MM.1S (cell line): ENCODE results near the gene PET100.

Source experiments
- DNase-seq: peaks from one replicate; pipeline ENCODE4 v3.0.0-alpha.2; 2015
- H2AFZ ChIP-seq: fragments of 300-600 bp; sonication (generic); 2 replicates; pipeline ENCODE4 v1.6.0; 2016; ENCODE audit warnings: antibody characterized with exemption, low read length
- H3F3A ChIP-seq: fragments of 300-600 bp; sonication (generic); 2 replicates; pipeline ENCODE4 v1.6.1; 2016; ENCODE audit warnings: mild to moderate bottlenecking, antibody characterized with exemption, low read length, moderate library complexity, mixed read lengths; ENCODE audit not compliant: insufficient read depth
- H3K27ac ChIP-seq: fragments of 300-600 bp; sonication (generic); 2 replicates; pipeline ENCODE4 v1.5.1; 2016; ENCODE audit warnings: mild to moderate bottlenecking, low read length
- H3K27me3 ChIP-seq: fragments of 300-600 bp; sonication (generic); replicated peaks from 2 replicates; pipeline ENCODE4 v1.6.0; 2016; ENCODE audit warnings: low read length; ENCODE audit not compliant: insufficient read depth
- H3K36me3 ChIP-seq: fragments of 300-600 bp; sonication (generic); replicated peaks from 2 replicates; pipeline ENCODE4 v1.6.1; 2016; ENCODE audit warnings: mild to moderate bottlenecking, low read length, mixed read lengths; ENCODE audit not compliant: insufficient read depth
- H3K4me1 ChIP-seq: fragments of 300-600 bp; sonication (generic); 2 replicates; pipeline ENCODE4 v1.6.1; 2016; ENCODE audit warnings: low read length, mixed read lengths
- H3K4me2 ChIP-seq: fragments of 300-600 bp; sonication (generic); 2 replicates; pipeline ENCODE4 v1.6.0; 2016; ENCODE audit warnings: low read depth, low read length
- H3K4me3 ChIP-seq: fragments of 300-600 bp; sonication (generic); 2 replicates; pipeline ENCODE4 v1.5.1; 2016; ENCODE audit warnings: low read length, mixed read lengths
- H3K79me2 ChIP-seq: fragments of 300-600 bp; sonication (generic); 2 replicates; pipeline ENCODE4 v1.6.1; 2016; ENCODE audit warnings: mixed run types, low read length, mixed read lengths
- H3K9ac ChIP-seq: fragments of 300-600 bp; sonication (generic); 2 replicates; pipeline ENCODE4 v1.6.1; 2016; ENCODE audit warnings: low read length, mixed read lengths
- H3K9me2 ChIP-seq: fragments of 300-600 bp; sonication (generic); replicated peaks from 2 replicates; pipeline ENCODE4 v1.6.1; 2016; ENCODE audit warnings: mild to moderate bottlenecking, low read length, mixed read lengths; ENCODE audit not compliant: insufficient read depth
- H3K9me3 ChIP-seq: fragments of 300-600 bp; sonication (generic); replicated peaks from 2 replicates; pipeline ENCODE4 v1.6.1; 2016; ENCODE audit warnings: mild to moderate bottlenecking, low read length, mixed read lengths; ENCODE audit not compliant: insufficient read depth
- H4K20me1 ChIP-seq: fragments of 300-600 bp; sonication (generic); 2 replicates; pipeline ENCODE4 v1.6.1; 2016; ENCODE audit warnings: mild to moderate bottlenecking, low read length, moderate library complexity, mixed read lengths; ENCODE audit not compliant: insufficient read depth
- EZH2 ChIP-seq: fragments of 300-600 bp; sonication (generic); optimal IDR thresholded peaks from 2 replicates; pipeline ENCODE3; 2017; ENCODE audit warnings: low read depth, mild to moderate bottlenecking, antibody characterized with exemption, low read length, mixed read lengths
- EZH2phosphoT487 ChIP-seq: fragments of 300-600 bp; sonication (generic); IDR thresholded peaks from 2 replicates; pipeline ENCODE4 v1.6.1; 2018; ENCODE audit warnings: antibody characterized with exemption, low read length
- TF ChIP-seq, protein P1 (sequence below): fragments of 300-600 bp; sonication (generic); IDR thresholded peaks from 2 replicates; pipeline ENCODE4 v1.5.1; 2016; ENCODE audit warnings: antibody characterized with exemption, low read length, mixed read lengths

Gene PET100

DNA sequence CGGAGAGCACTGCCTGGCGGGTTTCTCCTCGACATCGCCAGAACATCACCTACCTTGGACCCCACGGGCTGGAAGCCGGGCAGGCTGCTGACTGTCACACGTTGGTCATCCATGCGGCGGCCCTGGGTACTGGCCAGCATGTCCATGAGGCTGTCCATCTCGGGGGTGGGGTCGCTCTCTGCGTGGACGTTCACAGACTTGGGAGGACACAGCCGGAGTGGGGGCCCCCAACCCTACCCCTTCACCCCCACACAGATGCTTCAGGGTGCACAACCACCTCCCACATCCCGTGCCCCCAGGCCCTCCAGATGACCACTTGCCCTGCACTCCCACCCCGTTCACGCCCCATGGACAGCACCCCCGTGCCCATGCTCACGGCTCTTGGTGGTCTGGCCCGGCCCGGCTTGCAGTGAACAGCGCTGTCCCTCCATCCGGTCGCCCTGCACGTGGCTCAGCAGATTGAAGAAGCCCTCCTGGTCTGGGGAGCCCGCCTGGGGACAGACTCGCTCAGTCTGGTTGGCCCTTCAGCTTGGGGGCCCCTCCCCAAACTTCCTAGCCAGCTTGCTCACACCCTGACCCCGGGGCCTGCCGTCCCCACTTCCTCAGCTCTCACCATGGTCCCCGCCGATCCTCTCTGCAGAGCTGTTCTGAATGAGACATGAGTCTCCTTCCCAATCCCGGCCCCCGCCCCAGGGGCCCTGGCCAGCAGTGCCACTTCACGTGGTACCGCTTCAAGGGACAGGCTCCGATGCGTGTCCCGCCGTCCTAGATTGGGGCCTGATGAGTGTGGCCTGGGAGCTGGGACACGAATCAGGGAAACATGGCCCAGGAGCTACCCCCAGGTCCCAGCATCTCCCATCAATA is 3.0 kb downstream of the PET100 start:
- Histone ChIP-seq H3K36me3 (no peaks in the 10 kb centered on the region), H3K4me2 (no peak overlapping the region), H3K4me1 (peaks cover 17% of the 10 kb centered on the region), H3F3A (no peaks in the 10 kb centered on the region), H3K79me2 (peaks cover 38% of the 10 kb centered on the region), H3K27ac (no peak overlapping the region), H2AFZ (no peak overlapping the region), H3K4me3 (no peak overlapping the region), H3K9me2 (no peaks in the 10 kb centered on the region), H4K20me1 (no peaks in the 10 kb centered on the region), H3K9ac (no peak overlapping the region), H3K9me3 (no peaks in the 10 kb centered on the region), H3K27me3 (no peaks in the 10 kb centered on the region)
- TF ChIP-seq EZH2 (no peak), EZH2phosphoT487 (no peak)
- TF ChIP-seq, protein P1, sequence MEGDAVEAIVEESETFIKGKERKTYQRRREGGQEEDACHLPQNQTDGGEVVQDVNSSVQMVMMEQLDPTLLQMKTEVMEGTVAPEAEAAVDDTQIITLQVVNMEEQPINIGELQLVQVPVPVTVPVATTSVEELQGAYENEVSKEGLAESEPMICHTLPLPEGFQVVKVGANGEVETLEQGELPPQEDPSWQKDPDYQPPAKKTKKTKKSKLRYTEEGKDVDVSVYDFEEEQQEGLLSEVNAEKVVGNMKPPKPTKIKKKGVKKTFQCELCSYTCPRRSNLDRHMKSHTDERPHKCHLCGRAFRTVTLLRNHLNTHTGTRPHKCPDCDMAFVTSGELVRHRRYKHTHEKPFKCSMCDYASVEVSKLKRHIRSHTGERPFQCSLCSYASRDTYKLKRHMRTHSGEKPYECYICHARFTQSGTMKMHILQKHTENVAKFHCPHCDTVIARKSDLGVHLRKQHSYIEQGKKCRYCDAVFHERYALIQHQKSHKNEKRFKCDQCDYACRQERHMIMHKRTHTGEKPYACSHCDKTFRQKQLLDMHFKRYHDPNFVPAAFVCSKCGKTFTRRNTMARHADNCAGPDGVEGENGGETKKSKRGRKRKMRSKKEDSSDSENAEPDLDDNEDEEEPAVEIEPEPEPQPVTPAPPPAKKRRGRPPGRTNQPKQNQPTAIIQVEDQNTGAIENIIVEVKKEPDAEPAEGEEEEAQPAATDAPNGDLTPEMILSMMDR: no peak
- DNase-seq: no peak

DNA sequence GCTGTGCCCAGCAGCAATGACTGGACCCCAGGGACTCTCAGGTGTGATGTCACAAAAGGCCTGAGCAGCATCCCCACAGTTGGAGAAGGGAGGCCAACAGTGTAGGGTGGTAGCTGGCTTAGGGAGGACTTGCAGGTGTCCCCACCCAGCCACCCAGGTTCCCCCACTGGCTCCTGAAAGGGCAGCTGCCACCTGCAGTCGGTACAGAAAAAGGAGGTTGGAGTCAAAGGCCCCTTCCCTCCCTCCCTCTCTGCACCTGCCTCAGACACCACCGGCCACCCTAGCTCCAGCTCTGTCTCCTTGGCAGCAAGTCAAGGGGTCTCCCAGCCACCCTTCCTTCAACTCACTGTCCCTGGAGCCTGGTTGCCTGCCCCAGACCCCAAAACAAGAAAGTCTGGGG is 4.1 kb downstream of the PET100 start, which contains the start of gene PCP2:
Gene PCP2, minus strand, starts transcription at position 22 of the 400 bp plus-strand sequence. CDS start 262 bp downstream, outside the sequence.
- Histone ChIP-seq H3K4me3 (no peak within 1 kb of the TSS), H3K9ac (no peak within 1 kb of the TSS), H3F3A (no peaks in the 10 kb centered on the region), H4K20me1 (no peaks in the 10 kb centered on the region), H3K4me2 (no peak within 1 kb of the TSS), H3K9me2 (no peaks in the 10 kb centered on the region), H3K27me3 (no peaks in the 10 kb centered on the region), H3K9me3 (no peaks in the 10 kb centered on the region), H3K27ac (no peak within 1 kb of the TSS), H3K36me3 (no peaks in the 10 kb centered on the region), H3K79me2 (peaks cover 36% of the 10 kb centered on the region), H2AFZ (no peak within 1 kb of the TSS), H3K4me1 (peaks cover 9% of the 10 kb centered on the region)
- DNase-seq: no peak
- TF ChIP-seq, protein P1: no peak
- TF ChIP-seq EZH2phosphoT487 (no peak), EZH2 (no peak)

DNA sequence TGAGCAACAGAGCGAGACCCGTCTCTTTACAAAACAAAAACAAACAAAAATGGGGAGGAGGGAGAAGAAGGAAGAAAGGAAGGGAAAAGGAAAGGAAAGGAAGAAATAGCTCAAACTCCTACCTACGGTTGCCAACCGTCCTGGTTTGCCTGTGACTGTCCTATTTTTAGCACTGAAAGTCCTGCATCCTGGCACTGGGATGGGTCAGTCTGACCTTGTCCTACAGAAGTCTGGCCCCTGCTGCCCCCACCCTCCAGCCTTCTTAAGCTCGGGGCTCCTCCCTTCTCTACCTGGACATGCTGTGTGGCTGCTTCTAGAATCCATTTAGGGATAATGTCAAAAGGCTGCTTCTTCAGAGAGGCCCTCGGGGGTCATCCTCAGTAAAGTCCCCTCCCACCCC is 6.1 kb downstream of the PET100 start:
- H3K79me2 ChIP-seq: peaks cover 24% of the 10 kb centered on the region
- no peaks in the 10 kb centered on the region for H3K36me3 ChIP-seq
- H3K27ac ChIP-seq: no peak overlapping the region
- H3K4me3 ChIP-seq: no peak overlapping the region
- no peak overlapping the region for H3K9ac ChIP-seq
- no peaks in the 10 kb centered on the region for H3K27me3 ChIP-seq
- no peak overlapping the region for H3K4me2 ChIP-seq
- H3K9me2 ChIP-seq: no peaks in the 10 kb centered on the region
- no peak for TF ChIP-seq EZH2phosphoT487
- TF ChIP-seq, protein P1: no peak
- no peak for TF ChIP-seq EZH2
- H3K9me3 ChIP-seq: no peaks in the 10 kb centered on the region
- H3K4me1 ChIP-seq: peaks cover 4% of the 10 kb centered on the region
- H2AFZ ChIP-seq: no peak overlapping the region
- DNase-seq: no peak
- no peaks in the 10 kb centered on the region for H3F3A ChIP-seq
- H4K20me1 ChIP-seq: no peaks in the 10 kb centered on the region
